ENCODE results near the gene OGFOD3.

DNA sequence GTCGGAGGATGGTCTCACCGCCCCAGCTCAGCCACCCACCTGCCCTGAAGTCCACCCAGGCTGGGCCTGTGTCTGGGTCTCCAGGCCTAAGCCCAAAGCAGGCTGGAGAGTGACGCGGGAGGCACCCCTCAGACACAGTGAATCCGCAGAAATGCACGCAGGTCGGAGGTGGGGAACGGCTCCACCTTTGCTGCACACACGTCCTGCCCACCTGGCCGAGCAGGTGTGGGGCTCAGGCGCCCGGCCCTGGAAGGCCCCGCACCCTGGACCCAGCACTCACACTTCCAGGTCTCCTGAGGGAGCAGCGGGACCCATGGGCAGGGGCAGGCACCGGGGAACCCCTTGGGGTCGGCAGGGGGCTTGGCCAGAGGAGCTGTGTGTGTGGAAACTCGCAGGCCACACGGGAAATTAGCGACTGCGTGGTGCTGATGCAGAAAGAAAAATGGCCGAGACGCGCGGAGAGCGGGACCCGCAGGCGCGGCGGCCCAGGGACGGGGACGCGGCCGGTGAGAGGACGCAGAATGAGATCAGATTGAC, 21.5 kb upstream of the OGFOD3 start:
- no peak for TF ChIP-seq POLR2A (IDR thresholded peaks at IDR 0.05)
- TF ChIP-seq, protein P1, sequence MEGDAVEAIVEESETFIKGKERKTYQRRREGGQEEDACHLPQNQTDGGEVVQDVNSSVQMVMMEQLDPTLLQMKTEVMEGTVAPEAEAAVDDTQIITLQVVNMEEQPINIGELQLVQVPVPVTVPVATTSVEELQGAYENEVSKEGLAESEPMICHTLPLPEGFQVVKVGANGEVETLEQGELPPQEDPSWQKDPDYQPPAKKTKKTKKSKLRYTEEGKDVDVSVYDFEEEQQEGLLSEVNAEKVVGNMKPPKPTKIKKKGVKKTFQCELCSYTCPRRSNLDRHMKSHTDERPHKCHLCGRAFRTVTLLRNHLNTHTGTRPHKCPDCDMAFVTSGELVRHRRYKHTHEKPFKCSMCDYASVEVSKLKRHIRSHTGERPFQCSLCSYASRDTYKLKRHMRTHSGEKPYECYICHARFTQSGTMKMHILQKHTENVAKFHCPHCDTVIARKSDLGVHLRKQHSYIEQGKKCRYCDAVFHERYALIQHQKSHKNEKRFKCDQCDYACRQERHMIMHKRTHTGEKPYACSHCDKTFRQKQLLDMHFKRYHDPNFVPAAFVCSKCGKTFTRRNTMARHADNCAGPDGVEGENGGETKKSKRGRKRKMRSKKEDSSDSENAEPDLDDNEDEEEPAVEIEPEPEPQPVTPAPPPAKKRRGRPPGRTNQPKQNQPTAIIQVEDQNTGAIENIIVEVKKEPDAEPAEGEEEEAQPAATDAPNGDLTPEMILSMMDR (IDR thresholded peaks at IDR 0.05 in 4 of 5, conservative IDR thresholded peaks at IDR 0.05 in 1 of 5): no peak

All from gastrocnemius medialis (tissue), 4 donors.